Measurements from ENCODE around the gene INPP4B. TPM values are rescaled to one million over a fixed set of nuclear protein-coding genes. Genes with fewer than 3 reads are reported as not detected.

The INPP4B gene
- total and polyA plus RNA-seq, 2 of the 4 experiments (the other 2 are of a cell fraction), result 1.8 to 14.0 TPM

DNA sequence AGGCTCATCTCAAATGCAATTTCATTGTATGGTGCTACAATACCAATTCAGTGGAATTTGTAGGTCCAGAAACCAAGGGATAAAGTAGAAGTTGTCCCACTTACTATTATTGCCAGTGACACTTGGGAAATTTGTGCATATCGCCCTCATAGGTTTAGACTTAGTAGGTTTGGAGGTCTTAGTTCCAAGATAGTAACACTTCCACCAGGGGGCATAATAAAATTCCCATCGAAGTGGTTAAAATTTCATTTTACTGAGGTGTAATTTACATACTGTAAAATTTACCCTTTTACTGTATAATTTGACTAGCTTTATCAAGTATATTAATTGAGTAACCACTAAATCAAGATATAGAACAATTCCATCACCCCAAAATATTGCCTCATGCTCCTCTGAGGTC is 174.6 kb downstream of the INPP4B start:
- H4K91ac ChIP-seq (ENCODE audit: insufficient read depth, low read depth, low read length), result no peak overlapping the region
- no TSS peak for BruUV-seq (replicated peaks)
- H3K23ac ChIP-seq (ENCODE audit: low read depth, low read length), result no peak overlapping the region
- no peak overlapping the region for H2BK120ac ChIP-seq (ENCODE audit: low read depth, low read length)
- ATAC-seq (ENCODE audit: low read depth) (no peak), DNase-seq (no peak)
- in situ Hi-C loops (cut with MboI; ENCODE audit: low sequenced_read_pairs) (no loop called here), dilution Hi-C loops (cut with HindIII; ENCODE audit: low sequenced_read_pairs, unreplicated experiment) (no loop called here), intact Hi-C loops (cut with micrococcal nuclease) (no loop called here)
- no peaks in the 10 kb centered on the region for H3K9me1 ChIP-seq (ENCODE audit: insufficient read depth, low read length)
- CTCF ChIA-PET, result no interaction called here
- no peak overlapping the region for H3K4me3 ChIP-seq (ENCODE audit: insufficient read depth, low read depth, low read length)
- H2BK20ac ChIP-seq (ENCODE audit: low read depth, low read length), result no peak overlapping the region
- no peak overlapping the region for H2AFZ ChIP-seq (replicated peaks; ENCODE audit: low read length, poor library complexity)
- POLR2A ChIA-PET (ENCODE audit: unreplicated experiment), result interaction anchor here (0.6 kb wide), 1 partner anchor 31 kb away, joined by 5 read pairs; no protein-coding TSS in a partner anchor
- H2BK15ac ChIP-seq (ENCODE audit: low read depth, low read length), result no peak overlapping the region
- no peaks in the 10 kb centered on the region for H3K79me1 ChIP-seq (ENCODE audit: low read depth in 1 of 2, low read length in 2 of 2)
- H4K8ac ChIP-seq (ENCODE audit: low read depth in 2 of 2, low read length in 2 of 2), result no peak overlapping the region
- no peak overlapping the region for H3K9ac ChIP-seq (ENCODE audit: low read depth, low read length)
- H4K20me1 ChIP-seq (ENCODE audit: insufficient read depth, low read length), result no peaks in the 10 kb centered on the region
- H3K4me2 ChIP-seq (ENCODE audit: low read depth, low read length), result no peak overlapping the region
- H2BK5ac ChIP-seq (ENCODE audit: low read depth, low read length, poor library complexity, severe bottlenecking), result no peak overlapping the region
- no peaks in the 10 kb centered on the region for H3K4me1 ChIP-seq (ENCODE audit: control insufficient read depth, insufficient read depth, low read length)
- no CpG with 5 or more reads among the region's 2 CpGs for WGBS, 2 experiments (ENCODE audit: extremely low coverage in 2 of 2, insufficient read length in 1 of 2)
- H3K36me3 ChIP-seq (ENCODE audit: control insufficient read depth, insufficient read depth, low read length), result no peaks in the 10 kb centered on the region
- H2AK9ac ChIP-seq (replicated peaks; ENCODE audit: low read depth, low read length, poor library complexity), result no peak overlapping the region
- no peak overlapping the region for H2AK5ac ChIP-seq (ENCODE audit: low read depth, low read length)
- no peak overlapping the region for H3K18ac ChIP-seq (ENCODE audit: low read depth, low read length)
- 0 out of 2 replicates have a peak, but pooled peaks cover 3% of the 10 kb centered on the region for H3K9me3 ChIP-seq (ENCODE audit: control insufficient read depth, insufficient read depth, low read length)
- no peaks in the 10 kb centered on the region for H3K27me3 ChIP-seq (ENCODE audit: control insufficient read depth, insufficient read depth, low read length)
- no peak overlapping the region for H3K14ac ChIP-seq (replicated peaks; ENCODE audit: low read depth, low read length)
- no peak overlapping the region for H3K4ac ChIP-seq (ENCODE audit: low read depth, low read length)
- no peak overlapping the region for H3K27ac ChIP-seq (ENCODE audit: insufficient read depth, low read length)
- TF ChIP-seq RFX5 (IDR thresholded peaks at IDR 0.05; ENCODE audit: low read depth, low read length), result no peak
- TF ChIP-seq CTCF (conservative IDR thresholded peaks at IDR 0.05; ENCODE audit: low read depth, low read length), result 0 out of 2 replicates have a peak, but pooled peaks have one; percentile 11
- no peak overlapping the region for H3K56ac ChIP-seq (ENCODE audit: extremely low read depth, insufficient read depth, low read length)
- H4K5ac ChIP-seq (ENCODE audit: low read depth, low read length), result no peak overlapping the region
